ENCODE data around the gene MLEC. TPM values are rescaled to one million over a fixed set of nuclear protein-coding genes. Genes with fewer than 3 reads are reported as not detected.

MLEC gene
- total and polyA plus RNA-seq, 3 donors from 2014 or later: 93.2 to 130 (median 104) TPM

DNA sequence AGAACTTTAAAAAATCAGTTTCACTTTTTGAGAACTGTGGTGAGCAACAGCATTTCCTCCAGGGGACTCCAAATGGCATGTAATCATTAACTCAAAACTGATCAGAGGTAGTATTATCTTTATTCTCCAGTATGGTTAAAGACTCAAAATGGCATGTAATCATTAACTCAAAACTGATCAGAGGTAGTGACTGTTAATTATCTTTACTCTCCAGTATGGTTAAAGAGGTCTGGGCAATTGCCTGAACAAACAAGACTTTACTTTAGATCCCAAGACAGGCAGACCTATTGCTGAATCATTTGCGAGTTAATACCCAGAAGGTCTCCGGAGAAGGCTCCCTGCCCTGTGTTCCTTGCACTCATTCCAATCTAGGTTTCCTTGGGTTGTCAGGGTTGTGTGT, 32.1 kb downstream of the MLEC start:
- Histone ChIP-seq H3K9me3 (no peaks in the 10 kb centered on the region), H3K27ac (no peak overlapping the region), H3K4me1 (no peaks in the 10 kb centered on the region), H3K4me3 (no peak overlapping the region), H3K27me3 (no peaks in the 10 kb centered on the region), H3K36me3 (ENCODE audit: low read depth, missing control alignments) (no peaks in the 10 kb centered on the region)
- intact Hi-C loops (cut with DNase I; ENCODE audit: low total_unique reads): no loop called here
- no peak for TF ChIP-seq POLR2A (IDR thresholded peaks at IDR 0.05)
- TF ChIP-seq, protein P1, sequence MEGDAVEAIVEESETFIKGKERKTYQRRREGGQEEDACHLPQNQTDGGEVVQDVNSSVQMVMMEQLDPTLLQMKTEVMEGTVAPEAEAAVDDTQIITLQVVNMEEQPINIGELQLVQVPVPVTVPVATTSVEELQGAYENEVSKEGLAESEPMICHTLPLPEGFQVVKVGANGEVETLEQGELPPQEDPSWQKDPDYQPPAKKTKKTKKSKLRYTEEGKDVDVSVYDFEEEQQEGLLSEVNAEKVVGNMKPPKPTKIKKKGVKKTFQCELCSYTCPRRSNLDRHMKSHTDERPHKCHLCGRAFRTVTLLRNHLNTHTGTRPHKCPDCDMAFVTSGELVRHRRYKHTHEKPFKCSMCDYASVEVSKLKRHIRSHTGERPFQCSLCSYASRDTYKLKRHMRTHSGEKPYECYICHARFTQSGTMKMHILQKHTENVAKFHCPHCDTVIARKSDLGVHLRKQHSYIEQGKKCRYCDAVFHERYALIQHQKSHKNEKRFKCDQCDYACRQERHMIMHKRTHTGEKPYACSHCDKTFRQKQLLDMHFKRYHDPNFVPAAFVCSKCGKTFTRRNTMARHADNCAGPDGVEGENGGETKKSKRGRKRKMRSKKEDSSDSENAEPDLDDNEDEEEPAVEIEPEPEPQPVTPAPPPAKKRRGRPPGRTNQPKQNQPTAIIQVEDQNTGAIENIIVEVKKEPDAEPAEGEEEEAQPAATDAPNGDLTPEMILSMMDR (IDR thresholded peaks at IDR 0.05): no peak
- 84 to 92% methylated on average over 2 of the region's 2 CpGs for WGBS, 2 donors
- DNase-seq: no peak

DNA sequence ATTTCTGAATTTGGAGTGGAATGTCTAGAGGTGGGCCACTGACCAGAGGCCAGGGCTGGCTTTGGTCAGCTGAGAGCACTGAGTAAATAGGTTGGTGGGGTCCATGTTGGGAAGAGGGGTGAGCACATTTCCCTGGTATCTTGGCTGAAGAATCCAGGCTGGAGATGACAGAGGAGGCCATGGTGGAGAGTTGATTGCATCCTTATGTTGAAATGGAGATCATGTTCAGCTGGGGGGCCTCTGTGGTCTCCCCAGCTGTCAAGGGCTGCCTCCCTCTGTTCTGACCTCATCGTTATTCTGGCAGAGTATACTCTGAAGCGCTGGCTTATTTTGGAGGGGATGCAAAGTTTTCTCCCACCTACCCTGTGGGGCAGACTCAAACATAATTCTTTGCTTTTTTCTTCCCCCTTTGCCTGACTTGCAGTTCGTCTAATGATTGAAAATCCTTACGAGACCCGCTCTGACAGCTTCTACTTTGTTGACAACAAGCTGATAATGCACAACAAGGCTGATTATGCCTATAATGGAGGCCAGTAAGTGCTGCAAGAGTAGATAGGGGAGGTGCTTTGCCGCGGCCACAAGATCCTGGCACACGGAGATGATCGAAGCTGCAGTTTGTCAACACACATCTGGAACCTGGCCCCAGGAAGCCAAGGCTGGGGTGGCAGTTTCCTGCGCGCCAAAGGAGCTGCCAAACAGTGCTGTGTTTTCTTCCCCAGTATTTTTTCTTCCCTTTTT, 32.7 kb downstream of the MLEC start:
- no peaks in the 10 kb centered on the region for H3K4me1 ChIP-seq
- DNase-seq: no peak
- H3K27ac ChIP-seq: no peak overlapping the region
- intact Hi-C loops (cut with DNase I; ENCODE audit: low total_unique reads): no loop called here
- H3K27me3 ChIP-seq: no peaks in the 10 kb centered on the region
- no peak overlapping the region for H3K4me3 ChIP-seq
- no peak for TF ChIP-seq POLR2A (IDR thresholded peaks at IDR 0.05)
- TF ChIP-seq, protein P1 (IDR thresholded peaks at IDR 0.05): no peak
- WGBS, 2 donors: 87 to 90% methylated on average over 11 of the region's 11 CpGs
- no peaks in the 10 kb centered on the region for H3K9me3 ChIP-seq
- H3K36me3 ChIP-seq (ENCODE audit: low read depth, missing control alignments): no peaks in the 10 kb centered on the region

DNA sequence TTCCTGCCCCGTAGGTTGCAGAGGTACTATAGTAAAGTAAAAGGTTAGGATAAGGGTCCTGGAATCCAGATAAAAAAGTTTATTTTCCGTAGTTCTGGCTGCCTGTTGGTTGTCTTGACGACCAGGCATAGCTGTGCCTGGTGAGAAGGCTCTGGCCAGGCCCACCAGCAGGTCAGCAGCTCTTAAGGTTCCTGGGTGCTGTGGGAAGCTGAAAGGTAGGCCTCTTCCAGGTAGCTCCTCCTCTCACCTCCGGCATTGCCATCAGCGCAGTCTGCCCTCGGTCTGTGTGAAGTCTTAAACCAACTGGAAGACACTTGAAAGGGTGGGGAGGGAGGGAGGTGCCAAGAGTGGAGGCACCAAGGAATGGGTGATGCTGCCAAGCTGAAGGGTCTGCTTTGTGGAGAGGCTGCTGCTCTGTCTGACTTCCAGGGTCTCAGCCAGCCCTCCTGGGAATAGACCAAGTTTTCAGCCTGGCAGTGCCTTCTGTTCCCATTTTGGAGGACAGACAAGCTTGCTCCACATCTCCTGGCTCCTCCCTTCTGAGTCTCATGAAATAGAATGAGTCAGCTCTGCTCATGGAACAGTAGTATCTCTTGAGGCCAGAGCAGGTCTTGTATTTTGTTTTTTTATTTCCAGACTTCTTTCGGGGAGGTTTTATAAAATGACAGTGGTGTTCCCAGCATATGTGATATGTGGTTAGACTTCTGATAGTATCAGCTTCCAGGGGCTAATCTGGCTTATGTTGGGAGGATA, 33.5 kb downstream of the MLEC start:
- H3K4me1 ChIP-seq: peaks cover 6% of the 10 kb centered on the region
- H3K9me3 ChIP-seq: no peaks in the 10 kb centered on the region
- TF ChIP-seq, protein P1 (IDR thresholded peaks at IDR 0.05): no peak
- no peak for TF ChIP-seq POLR2A (IDR thresholded peaks at IDR 0.05)
- no peaks in the 10 kb centered on the region for H3K27me3 ChIP-seq
- DNase-seq: no peak
- H3K4me3 ChIP-seq: no peak overlapping the region
- H3K27ac ChIP-seq: peak overlapping the region in 1 of 2 donors; percentile 52
- no peaks in the 10 kb centered on the region for H3K36me3 ChIP-seq (ENCODE audit: low read depth, missing control alignments)
- WGBS, 2 donors: 72 to 77% methylated on average over 7 of the region's 7 CpGs
- intact Hi-C loops (cut with DNase I; ENCODE audit: low total_unique reads): no loop called here

DNA sequence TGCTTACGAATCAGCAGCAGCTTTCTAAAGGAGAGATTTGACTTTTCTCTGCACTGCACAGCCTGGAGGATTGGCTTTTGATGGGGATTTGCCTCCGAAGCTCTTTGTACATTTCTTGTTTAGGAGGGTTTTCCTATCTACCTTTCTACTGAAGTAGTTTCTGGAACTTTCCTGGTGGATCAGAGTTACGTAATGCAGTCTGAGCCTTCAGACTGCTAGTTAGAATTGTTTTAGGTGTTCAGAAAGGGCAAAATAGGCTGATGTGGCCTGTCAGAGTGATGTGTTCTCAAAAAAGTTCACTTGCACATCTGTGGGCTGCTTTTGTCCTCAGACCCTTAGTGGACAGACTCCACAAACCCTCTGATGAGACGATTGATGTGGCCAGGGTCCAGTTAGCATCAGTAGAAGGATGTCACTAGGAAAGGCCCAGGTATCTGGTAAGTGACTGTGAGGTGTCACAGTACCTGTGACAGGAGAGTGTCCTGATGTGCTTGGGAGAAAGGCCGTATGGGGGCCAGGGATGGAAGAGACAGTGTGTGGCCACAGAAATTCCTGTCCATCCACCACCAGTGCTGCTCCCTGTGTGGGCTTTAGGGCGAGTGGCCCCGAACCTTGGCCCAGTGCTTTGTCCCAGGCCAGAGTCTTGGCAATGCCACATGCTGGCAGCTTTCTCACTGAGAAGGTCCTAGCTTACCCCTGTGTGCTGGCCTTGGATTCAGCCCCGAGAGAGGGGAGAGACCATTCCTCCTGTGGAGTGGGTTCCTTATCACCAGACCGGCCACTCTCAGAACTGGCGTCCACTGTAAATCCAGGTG, 34.2 kb downstream of the MLEC start:
- no peak for DNase-seq
- Histone ChIP-seq H3K4me3 (no peak overlapping the region), H3K27ac (peak overlapping the region in 1 of 2 donors; percentile 52), H3K27me3 (no peaks in the 10 kb centered on the region), H3K9me3 (no peaks in the 10 kb centered on the region), H3K4me1 (peaks cover 6% of the 10 kb centered on the region), H3K36me3 (ENCODE audit: low read depth, missing control alignments) (no peaks in the 10 kb centered on the region)
- intact Hi-C loops (cut with DNase I; ENCODE audit: low total_unique reads): no loop called here
- 89 to 90% methylated on average over 9 to 10 of the region's 10 CpGs for WGBS, 2 donors
- TF ChIP-seq, protein P1 (IDR thresholded peaks at IDR 0.05): no peak
- no peak for TF ChIP-seq POLR2A (IDR thresholded peaks at IDR 0.05)
